Tibial nerve (tissue), 3 donors: Measurements from ENCODE around the gene NTM.

Experiments
- POLR2A ChIP-seq, 2 donors: fragments of 450-650 bp; IDR thresholded peaks; one replicate each; pipeline ENCODE4 v1.6.1; 2017; ENCODE audit warnings: antibody characterized with exemption in 2 of 2, mild to moderate bottlenecking in 2 of 2, moderate library complexity in 2 of 2
- TF ChIP-seq, protein P1 (sequence below), 5 experiments: fragments of 200-600 bp in 3 of 5; fragments of 450-650 bp in 2 of 5; sonication (generic) in 3 of 5; IDR thresholded peaks; one replicate each; pipeline ENCODE4 v1.5.1; 2016 to 2019; ENCODE audit warnings: antibody characterized with exemption in 5 of 5, mild to moderate bottlenecking in 3 of 5, moderate library complexity in 2 of 5

DNA sequence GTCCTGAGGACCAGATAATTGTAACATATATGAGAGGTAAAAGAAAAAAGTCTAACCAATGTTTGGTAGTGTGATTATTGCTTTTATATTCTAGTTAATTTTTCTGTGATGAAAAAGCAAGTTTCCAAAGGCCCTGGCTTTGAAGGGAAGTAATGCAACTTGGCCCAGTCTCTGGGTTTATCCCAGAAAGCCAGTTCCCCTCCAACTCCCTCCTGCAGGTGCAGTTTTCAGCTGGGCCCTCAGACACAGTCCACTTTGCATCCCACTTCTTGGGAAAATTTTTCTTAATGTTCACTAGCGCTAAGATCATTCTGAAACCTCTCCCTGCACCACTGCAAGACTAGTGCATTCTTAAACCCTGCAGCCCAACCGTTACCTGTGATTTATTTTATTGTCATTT lies 586.8 kb downstream of the NTM start:
- TF ChIP-seq, protein P1, sequence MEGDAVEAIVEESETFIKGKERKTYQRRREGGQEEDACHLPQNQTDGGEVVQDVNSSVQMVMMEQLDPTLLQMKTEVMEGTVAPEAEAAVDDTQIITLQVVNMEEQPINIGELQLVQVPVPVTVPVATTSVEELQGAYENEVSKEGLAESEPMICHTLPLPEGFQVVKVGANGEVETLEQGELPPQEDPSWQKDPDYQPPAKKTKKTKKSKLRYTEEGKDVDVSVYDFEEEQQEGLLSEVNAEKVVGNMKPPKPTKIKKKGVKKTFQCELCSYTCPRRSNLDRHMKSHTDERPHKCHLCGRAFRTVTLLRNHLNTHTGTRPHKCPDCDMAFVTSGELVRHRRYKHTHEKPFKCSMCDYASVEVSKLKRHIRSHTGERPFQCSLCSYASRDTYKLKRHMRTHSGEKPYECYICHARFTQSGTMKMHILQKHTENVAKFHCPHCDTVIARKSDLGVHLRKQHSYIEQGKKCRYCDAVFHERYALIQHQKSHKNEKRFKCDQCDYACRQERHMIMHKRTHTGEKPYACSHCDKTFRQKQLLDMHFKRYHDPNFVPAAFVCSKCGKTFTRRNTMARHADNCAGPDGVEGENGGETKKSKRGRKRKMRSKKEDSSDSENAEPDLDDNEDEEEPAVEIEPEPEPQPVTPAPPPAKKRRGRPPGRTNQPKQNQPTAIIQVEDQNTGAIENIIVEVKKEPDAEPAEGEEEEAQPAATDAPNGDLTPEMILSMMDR (IDR thresholded peaks at IDR 0.05): no peak
- no peak for TF ChIP-seq POLR2A (IDR thresholded peaks at IDR 0.05)
